H1 (cell line): ENCODE measurements around the gene MYO1A. TPM values are rescaled to one million over a fixed set of nuclear protein-coding genes. Genes with fewer than 3 reads are reported as not detected.
A peak's percentile ranks its signal among the peaks of the same experiment; 100 is the strongest.

ENCODE experiments used
- CTCF ChIA-PET: fragments of 300-600 bp; sonication (Branson Sonifier 250); formaldehyde crosslinking; loops from one replicate; lab custom pipeline; 2021; ENCODE audit not compliant: partially characterized antibody; lab: Charles Lee
- POLR2A ChIA-PET: fragments of 300-600 bp; sonication (Branson Sonifier 250); formaldehyde crosslinking; loops from one replicate; lab custom pipeline; 2021; ENCODE audit warnings: inconsistent platforms; ENCODE audit not compliant: partially characterized antibody; lab: Charles Lee
- DNase-seq, 2 experiments: peaks; one replicate each; pipeline versions ENCODE4 v3.0.0 to v3.0.0-alpha.2; 2010 to 2022; ENCODE audit warnings: low spot score in 2 of 2, low read depth in 1 of 2, mixed read lengths in 1 of 2
- FAIRE-seq: peaks from 2 replicates; lab custom pipeline; 2011; peaks lifted over from hg19 to GRCh38; lab: Jason Lieb, UNC
- H2AFZ ChIP-seq: 2 replicates; pipeline ENCODE4 v1.8.1; 2012; ENCODE audit warnings: low read length, inconsistent platforms
- H2AK5ac ChIP-seq: 2 replicates; pipeline ENCODE4 v1.6.1; 2013; ENCODE audit warnings: low read depth, low read length
- H2BK120ac ChIP-seq: replicated peaks from 2 replicates; pipeline ENCODE3; 2013; ENCODE audit warnings: low read depth, low read length, inconsistent platforms
- H2BK12ac ChIP-seq: 2 replicates; pipeline ENCODE4 v1.6.1; 2013; ENCODE audit warnings: low read depth, low read length
- H2BK15ac ChIP-seq: 2 replicates; pipeline ENCODE4 v1.6.1; 2013; ENCODE audit warnings: low read length
- H2BK20ac ChIP-seq: 2 replicates; pipeline ENCODE4 v1.6.1; 2013; ENCODE audit warnings: low read length
- H2BK5ac ChIP-seq: 2 replicates; pipeline ENCODE4 v1.6.1; 2013; ENCODE audit warnings: low read depth, low read length
- H3K14ac ChIP-seq: 2 replicates; pipeline ENCODE4 v1.6.1; 2013; ENCODE audit warnings: inconsistent platforms; ENCODE audit not compliant: insufficient read length
- H3K18ac ChIP-seq: 2 replicates; pipeline ENCODE4 v1.6.1; 2013; ENCODE audit warnings: low read length; ENCODE audit errors: extremely low read depth
- H3K23ac ChIP-seq: 2 replicates; pipeline ENCODE4 v1.6.1; 2013; ENCODE audit warnings: inconsistent platforms; ENCODE audit not compliant: insufficient read length
- H3K23me2 ChIP-seq: 2 replicates; pipeline ENCODE4 v1.6.1; 2013; ENCODE audit warnings: low read depth, low read length
- H3K27ac ChIP-seq: 2 replicates; pipeline ENCODE4 v1.6.1; 2011; ENCODE audit warnings: low read depth, low read length, inconsistent platforms
- H3K27me3 ChIP-seq, 4 experiments: replicated peaks in 1 of 4; 1 replicate in 1 of 4; 2 replicates in 3 of 4; pipeline versions ENCODE4 v1.6.1 to v1.8.1; 2011 to 2013; ENCODE audit warnings: low read length in 3 of 4, mild to moderate bottlenecking in 3 of 4, inconsistent platforms in 2 of 4, mixed read lengths in 2 of 4, moderate library complexity in 1 of 4; ENCODE audit not compliant: control insufficient read depth in 3 of 4, insufficient read depth in 3 of 4; ENCODE audit errors: extremely low read depth in 1 of 4
- H3K36me3 ChIP-seq, 4 experiments: 2 replicates each; pipeline versions ENCODE4 v1.6.1 to v1.8.1; 2011 to 2013; ENCODE audit warnings: mild to moderate bottlenecking in 4 of 4, low read length in 3 of 4, moderate library complexity in 2 of 4, control low read depth in 1 of 4, inconsistent platforms in 1 of 4; ENCODE audit not compliant: insufficient read depth in 4 of 4, control insufficient read depth in 2 of 4
- H3K4ac ChIP-seq: replicated peaks from 2 replicates; pipeline ENCODE3; 2013; ENCODE audit warnings: low read length, low read depth, mixed read lengths, inconsistent platforms; ENCODE audit not compliant: insufficient read length
- H3K4me1 ChIP-seq, 4 experiments: replicated peaks in 1 of 4; 1 replicate in 1 of 4; 2 replicates in 3 of 4; pipeline versions ENCODE4 v1.6.1 to v1.8.1; 2011 to 2013; ENCODE audit warnings: low read length in 3 of 4, inconsistent platforms in 2 of 4, mixed read lengths in 1 of 4; ENCODE audit not compliant: insufficient read depth in 4 of 4, control insufficient read depth in 3 of 4
- H3K4me2 ChIP-seq, 2 experiments: 2 replicates each; pipeline versions ENCODE4 v1.6.1 to v1.8.1; 2011 to 2013; ENCODE audit warnings: low read depth in 2 of 2, low read length in 2 of 2, control low read depth in 1 of 2, inconsistent platforms in 1 of 2, mild to moderate bottlenecking in 1 of 2; ENCODE audit not compliant: insufficient read depth in 1 of 2
- H3K4me3 ChIP-seq, 4 experiments: fragments of 200-600, 300-600 bp in 1 of 4; sonication (generic), shearing (Covaris generic), sonication (Bioruptor Twin) in 1 of 4; 2 replicates each; pipeline versions ENCODE4 v1.5.1 to v1.8.1; 2011 to 2016; ENCODE audit warnings: low read length in 4 of 4, low read depth in 3 of 4, control low read depth in 2 of 4, inconsistent platforms in 2 of 4, mild to moderate bottlenecking in 2 of 4, mixed read lengths in 1 of 4, moderate library complexity in 1 of 4; ENCODE audit not compliant: insufficient read depth in 2 of 4; ENCODE audit errors: extremely low read depth in 1 of 4
- H3K56ac ChIP-seq: replicated peaks from 2 replicates; pipeline ENCODE3; 2013; ENCODE audit warnings: low read depth, mild to moderate bottlenecking, mixed read lengths, low read length, inconsistent platforms; ENCODE audit not compliant: insufficient read length
- H3K79me1 ChIP-seq: 2 replicates; pipeline ENCODE4 v1.6.1; 2013; ENCODE audit warnings: low read depth, low read length, control low read depth
- H3K79me2 ChIP-seq, 2 experiments: 2 replicates each; pipeline versions ENCODE4 v1.6.1 to v1.8.1; 2012 to 2013; ENCODE audit warnings: low read length in 2 of 2, mild to moderate bottlenecking in 2 of 2, inconsistent platforms in 1 of 2; ENCODE audit not compliant: insufficient read depth in 2 of 2, control insufficient read depth in 1 of 2
- H3K9ac ChIP-seq, 4 experiments: replicated peaks in 1 of 4; 1 replicate in 1 of 4; 2 replicates in 3 of 4; pipeline versions ENCODE4 v1.6.1 to v1.8.1; 2011 to 2013; ENCODE audit warnings: low read depth in 3 of 4, low read length in 3 of 4, control low read depth in 2 of 4, mild to moderate bottlenecking in 2 of 4, moderate library complexity in 2 of 4, inconsistent platforms in 1 of 4; ENCODE audit errors: extremely low read depth in 1 of 4
- H3K9me3 ChIP-seq, 2 experiments: 2 replicates each; pipeline versions ENCODE4 v1.6.1 to v1.8.1; 2012 to 2013; ENCODE audit warnings: mild to moderate bottlenecking in 2 of 2, moderate library complexity in 2 of 2, control low read depth in 1 of 2, inconsistent platforms in 1 of 2, low read depth in 1 of 2, low read length in 1 of 2, mixed read lengths in 1 of 2; ENCODE audit not compliant: insufficient read depth in 2 of 2
- H4K20me1 ChIP-seq, 2 experiments: replicated peaks in 1 of 2; 2 replicates each; pipeline versions ENCODE3 to v1.8.1; 2011 to 2013; ENCODE audit warnings: inconsistent platforms in 2 of 2, low read length in 2 of 2, mild to moderate bottlenecking in 1 of 2; ENCODE audit not compliant: insufficient read depth in 2 of 2, control insufficient read depth in 1 of 2
- H4K5ac ChIP-seq: 2 replicates; pipeline ENCODE4 v1.6.1; 2013; ENCODE audit warnings: low read length, low read depth, mixed read lengths, inconsistent platforms; ENCODE audit not compliant: insufficient read length
- H4K8ac ChIP-seq: 2 replicates; pipeline ENCODE4 v1.8.0; 2013; ENCODE audit warnings: mild to moderate bottlenecking, moderate library complexity, low read length, inconsistent platforms; ENCODE audit not compliant: insufficient read depth; ENCODE audit errors: extremely low read depth
- H4K91ac ChIP-seq: replicated peaks from 2 replicates; pipeline ENCODE3; 2013; ENCODE audit warnings: low read length, mixed read lengths, inconsistent platforms; ENCODE audit not compliant: insufficient read length
- CBX5 ChIP-seq: fragments of 300-800, 300-1000 bp; sonication (generic); IDR thresholded peaks from 2 replicates; pipeline ENCODE4 v1.7.1; 2016; ENCODE audit warnings: antibody characterized with exemption, low read length, low read depth
- CBX8 ChIP-seq: fragments of 300-800, 300-1000 bp; sonication (generic); IDR thresholded peaks from 2 replicates; pipeline ENCODE4 v1.7.1; 2016; ENCODE audit warnings: low read depth, low read length, borderline replicate concordance
- CHD2 ChIP-seq: IDR thresholded peaks from 2 replicates; pipeline ENCODE4 v1.6.1; 2012; ENCODE audit warnings: low read length, improper control_type of control experiment
- KDM5A ChIP-seq: fragments of 200-600 bp; IDR thresholded peaks from 2 replicates; pipeline ENCODE4 v1.7.1; 2012; ENCODE audit warnings: mild to moderate bottlenecking, low read length, inconsistent platforms, mixed read lengths
- NANOG ChIP-seq: IDR thresholded peaks from 2 replicates; pipeline ENCODE4 v1.6.1; 2011; ENCODE audit warnings: low read length, low read depth, mild to moderate bottlenecking, inconsistent platforms; ENCODE audit not compliant: insufficient read depth, poor library complexity, severe bottlenecking
- SP2 ChIP-seq: IDR thresholded peaks from 2 replicates; pipeline ENCODE4 v1.6.1; 2012; ENCODE audit warnings: mild to moderate bottlenecking, low read length, inconsistent platforms
- TAF7 ChIP-seq: optimal IDR thresholded peaks from 2 replicates; pipeline ENCODE3; 2011; ENCODE audit warnings: low read depth, mild to moderate bottlenecking, inconsistent platforms, low read length, moderate library complexity, borderline replicate concordance
- TBP ChIP-seq: IDR thresholded peaks from 2 replicates; pipeline ENCODE4 v1.6.1; 2011; ENCODE audit warnings: low read depth, low read length, improper control_type of control experiment
- WGBS, 2 experiments: shearing (Covaris generic) in 1 of 2; methylation state at CpG; one replicate each; pipeline versions ENCODE4 v1.1.6 to v1.1.7; 2013 to 2015; ENCODE audit warnings: low lambda C conversion rate in 2 of 2, mixed read lengths in 2 of 2, inconsistent platforms in 1 of 2, low coverage in 1 of 2, missing lambda C conversion rate in 1 of 2; ENCODE audit not compliant: insufficient replicate concordance in 2 of 2, insufficient coverage in 1 of 2, insufficient read length in 1 of 2; ENCODE audit errors: extremely low coverage in 1 of 2, missing lambda C conversion rate in 1 of 2; 5-methylcytosine and 5-hydroxymethylcytosine counted together
- polyA plus RNA-seq, 7 experiments: library from polyadenylated mRNA; depleted of rRNA in 3 of 7; stranded (reverse) in 5 of 7; unstranded in 2 of 7; fragments of >200 nt in 5 of 7; fragments of 200-250 nt in 2 of 7; gene quantifications; 1 replicate in 5 of 7; 2 replicates in 1 of 7; 4 replicates in 1 of 7; pipeline versions ENCODE4 v1.2.1 to v1.2.3, GENCODE V29; 2011 to 2013; ENCODE audit warnings: missing spikeins in 2 of 7, mixed read lengths in 2 of 7
- total RNA-seq: library from RNA; stranded (reverse); fragmentation: NEBNext Ultra II Directional; extraction: Animal tissue kit (Norgen Biotek cat#: 25700); gene quantifications from 2 replicates; pipeline ENCODE4 v1.2.1, GENCODE V29; 2021
- TF ChIP-seq, protein P1 (sequence below), 3 experiments: IDR thresholded peaks; 1 replicate in 2 of 3; 2 replicates in 1 of 3; pipeline versions ENCODE4 v1.5.1 to v1.6.1; 2011; ENCODE audit warnings: low read length in 3 of 3, mild to moderate bottlenecking in 3 of 3, inconsistent platforms in 2 of 3, low read depth in 1 of 3, moderate library complexity in 1 of 3; ENCODE audit not compliant: insufficient read depth in 1 of 3; ENCODE audit errors: control extremely low read depth in 1 of 3

The MYO1A gene
- total and polyA plus RNA-seq, 2 of the 8 experiments (the other 6 are each of a cell fraction or from before 2014, with no cell fraction given) = 0.54 to 0.77 TPM

DNA sequence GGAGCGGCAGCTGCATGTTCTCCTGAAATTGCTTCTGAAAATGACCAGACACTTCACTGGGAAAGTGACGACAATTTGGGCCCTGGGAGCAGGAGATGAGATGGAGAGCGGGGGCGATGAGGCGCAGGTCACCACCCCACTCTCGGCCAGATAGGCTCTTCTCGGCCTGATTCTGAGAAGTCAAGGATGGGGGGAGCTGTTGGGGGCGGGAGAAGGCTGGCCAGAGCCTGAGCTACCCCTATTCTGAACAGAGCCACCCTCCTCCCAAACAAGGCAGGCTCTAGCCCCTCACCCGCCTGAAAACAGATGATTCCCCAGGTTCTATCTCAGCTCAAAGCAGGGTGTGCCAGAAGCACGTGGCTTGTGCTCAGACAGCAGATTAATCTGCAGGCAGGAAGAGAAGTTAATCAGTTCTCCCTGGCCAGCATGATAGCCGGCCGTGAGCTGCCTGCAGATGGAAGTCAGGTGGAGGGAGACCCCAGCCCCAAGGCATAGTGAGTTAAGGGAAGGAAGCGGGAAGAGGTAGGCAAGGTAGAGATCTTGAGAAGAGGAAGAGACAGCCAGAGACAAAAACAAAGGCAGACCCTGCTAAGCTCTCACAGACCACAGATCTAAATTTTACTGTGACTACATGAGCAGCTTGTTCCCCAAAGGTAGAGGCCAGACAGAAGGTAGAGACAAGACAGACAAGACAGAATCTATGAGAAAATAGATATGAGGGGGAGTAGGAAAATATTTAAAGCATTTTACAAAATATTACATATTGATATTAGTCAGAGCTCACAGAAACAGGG is 22.7 kb downstream of the MYO1A start:
- Histone ChIP-seq H3K9me3 (no peaks in the 10 kb centered on the region), H3K9ac (no peak overlapping the region), H2AK5ac (no peak overlapping the region), H3K14ac (no peak overlapping the region), H3K4me3 (no peak overlapping the region), H2AFZ (peak overlapping the region; percentile 56; the same call in 1 of the 2 replicates), H3K23me2 (no peaks in the 10 kb centered on the region; the same call in 1 of the 2 replicates), H2BK20ac (no peak overlapping the region), H4K91ac (no peak overlapping the region), H3K36me3 (no peaks in the 10 kb centered on the region), H3K23ac (no peak overlapping the region), H3K4me2 (no peak overlapping the region), H2BK12ac (peak overlapping the region; percentile 19; the same call in 1 of the 2 replicates), H3K4me1 (peaks cover 0 to 8% (median 3%) of the 10 kb centered on the region in 4 experiments; a peak in 5 of 7 replicates), H2BK15ac (no peak overlapping the region; the same call in 1 of the 2 replicates), H4K8ac (no peak overlapping the region; the same call in 1 of the 2 replicates), H3K79me2 (no peaks in the 10 kb centered on the region), H3K56ac (no peak overlapping the region), H3K18ac (no peak overlapping the region), H4K20me1 (no peaks in the 10 kb centered on the region), H3K79me1 (no peaks in the 10 kb centered on the region), H2BK120ac (no peak overlapping the region), H2BK5ac (0 out of 2 replicates have a peak overlapping the region, but pooled peaks have one; percentile 52), H3K4ac (no peak overlapping the region), H3K27ac (no peak overlapping the region), H4K5ac (no peak overlapping the region), H3K27me3 (peaks cover 0 to 3% (median 0%) of the 10 kb centered on the region in 4 experiments; a peak in 1 of 7 replicates)
- 79% methylated on average over 13 of the region's 13 CpGs; no CpG with 5 or more reads in 1 of the 2 experiments for WGBS, 2 experiments
- no peak for FAIRE-seq
- POLR2A ChIA-PET = interaction anchor here (0.9 to 2.8 kb wide), 7 partner anchors 10 to 85 kb away, joined by 3 to 16 read pairs (median 3); partner anchors contain the start of genes NEMP1 and STAT6
- no peak for DNase-seq
- CTCF ChIA-PET = interaction anchor here (0.7 to 4.4 kb wide), 14 partner anchors 10 to 208 kb away, joined by 3 to 39 read pairs (median 6); partner anchors contain the start of genes MYO1A, STAT6 and ZBTB39
- TF ChIP-seq, protein P1, sequence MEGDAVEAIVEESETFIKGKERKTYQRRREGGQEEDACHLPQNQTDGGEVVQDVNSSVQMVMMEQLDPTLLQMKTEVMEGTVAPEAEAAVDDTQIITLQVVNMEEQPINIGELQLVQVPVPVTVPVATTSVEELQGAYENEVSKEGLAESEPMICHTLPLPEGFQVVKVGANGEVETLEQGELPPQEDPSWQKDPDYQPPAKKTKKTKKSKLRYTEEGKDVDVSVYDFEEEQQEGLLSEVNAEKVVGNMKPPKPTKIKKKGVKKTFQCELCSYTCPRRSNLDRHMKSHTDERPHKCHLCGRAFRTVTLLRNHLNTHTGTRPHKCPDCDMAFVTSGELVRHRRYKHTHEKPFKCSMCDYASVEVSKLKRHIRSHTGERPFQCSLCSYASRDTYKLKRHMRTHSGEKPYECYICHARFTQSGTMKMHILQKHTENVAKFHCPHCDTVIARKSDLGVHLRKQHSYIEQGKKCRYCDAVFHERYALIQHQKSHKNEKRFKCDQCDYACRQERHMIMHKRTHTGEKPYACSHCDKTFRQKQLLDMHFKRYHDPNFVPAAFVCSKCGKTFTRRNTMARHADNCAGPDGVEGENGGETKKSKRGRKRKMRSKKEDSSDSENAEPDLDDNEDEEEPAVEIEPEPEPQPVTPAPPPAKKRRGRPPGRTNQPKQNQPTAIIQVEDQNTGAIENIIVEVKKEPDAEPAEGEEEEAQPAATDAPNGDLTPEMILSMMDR (IDR thresholded peaks at IDR 0.05; ENCODE audit: control extremely low read depth in 1 of 3, insufficient read depth in 1 of 3, low read depth in 1 of 3, low read length in 3 of 3) = no peak
- TF ChIP-seq KDM5A (no peak), CBX8 (no peak), TAF7 (no peak), CHD2 (no peak), SP2 (no peak), TBP (no peak), NANOG (no peak), CBX5 (no peak)
